ENCODE data around the gene KDELR1. TPM values are rescaled to one million over a fixed set of nuclear protein-coding genes. Genes with fewer than 3 reads are reported as not detected.

The KDELR1 gene
- total and polyA plus RNA-seq, 12 donors, result 63.4 to 201 (median 153) TPM

DNA sequence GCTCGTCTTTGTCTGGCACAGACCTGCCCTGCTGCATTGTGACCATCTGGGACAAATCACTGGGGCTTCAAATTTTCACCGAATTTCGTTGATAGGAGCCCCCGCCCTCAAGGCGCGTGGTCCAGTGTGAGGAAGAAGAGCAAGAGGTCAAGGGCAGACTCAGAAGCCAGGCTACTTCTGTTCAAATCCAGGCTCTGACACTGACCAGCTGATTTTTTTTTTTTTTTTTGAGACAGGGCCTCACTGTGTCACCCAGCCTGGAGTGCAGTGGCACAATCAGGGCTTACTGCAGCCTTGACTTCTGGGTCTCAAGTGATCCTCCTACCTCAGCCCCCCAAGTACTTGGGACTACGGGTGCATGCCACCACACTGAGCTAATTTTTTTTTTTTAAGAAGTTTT is 20.0 kb downstream of the KDELR1 start:
- no peak overlapping the region for H3K4me3 ChIP-seq
- WGBS, 4 donors, result 63 to 71% (median 70%) methylated on average over 7 of the region's 7 CpGs
- TF ChIP-seq CTCF (IDR thresholded peaks at IDR 0.05) (no peak), POLR2A (IDR thresholded peaks at IDR 0.05) (no peak)
- intact Hi-C loops (cut with DNase I), result no loop called here
- no peak overlapping the region for H3K27ac ChIP-seq
- no peaks in the 10 kb centered on the region for H3K9me3 ChIP-seq (replicated peaks in 1 of 3)
- no peak for DNase-seq
- no peaks in the 10 kb centered on the region for H3K4me1 ChIP-seq (replicated peaks in 1 of 2)
- no peaks in the 10 kb centered on the region for H3K36me3 ChIP-seq (replicated peaks in 1 of 2)
- H3K27me3 ChIP-seq, result no peaks in the 10 kb centered on the region

- no peaks in the 10 kb centered on the region for H3K27me3 ChIP-seq
- no peaks in the 10 kb centered on the region for H3K36me3 ChIP-seq (replicated peaks in 1 of 2)
- H3K9me3 ChIP-seq (replicated peaks in 1 of 3), result no peaks in the 10 kb centered on the region
- intact Hi-C loops (cut with DNase I), result no loop called here
- DNase-seq, result no peak
- H3K27ac ChIP-seq, result no peak overlapping the region
- H3K4me1 ChIP-seq (replicated peaks in 1 of 2), result no peaks in the 10 kb centered on the region
- TF ChIP-seq POLR2A (IDR thresholded peaks at IDR 0.05) (no peak), CTCF (IDR thresholded peaks at IDR 0.05) (no peak)
- H3K4me3 ChIP-seq, result no peak overlapping the region
- 71 to 90% (median 77%) methylated on average over 4 of the region's 4 CpGs for WGBS, 4 donors
Observed at GRCh38 chr19:48370955-48371354, 20.4 kb downstream of the KDELR1 start.

DNA sequence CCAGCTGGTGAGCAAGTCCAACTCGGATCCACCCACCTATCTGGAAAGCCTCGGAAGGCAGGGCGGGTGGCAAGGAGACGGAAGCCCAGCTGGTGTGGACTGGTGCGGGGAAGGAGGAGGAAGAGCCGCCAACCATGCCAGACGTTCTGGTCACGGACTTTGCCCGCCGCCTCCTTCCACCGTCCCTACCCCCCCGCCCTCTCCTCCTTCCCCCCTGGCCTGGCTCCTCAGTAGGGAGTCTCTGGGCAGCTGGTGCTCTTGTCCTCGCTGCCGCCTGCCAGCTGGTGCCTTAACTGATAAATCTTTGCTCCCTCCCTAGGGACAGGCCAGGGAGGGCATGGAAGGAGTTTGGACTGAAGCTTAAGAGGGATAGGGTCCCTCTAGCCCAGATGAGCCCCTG is 22.4 kb downstream of the KDELR1 start:
- intact Hi-C loops (cut with DNase I), result no loop called here
- no peaks in the 10 kb centered on the region for H3K9me3 ChIP-seq (replicated peaks in 1 of 3)
- TF ChIP-seq CTCF (IDR thresholded peaks at IDR 0.05), result no peak
- no peaks in the 10 kb centered on the region for H3K27me3 ChIP-seq
- H3K4me3 ChIP-seq, result no peak overlapping the region
- no peak overlapping the region for H3K27ac ChIP-seq
- no peaks in the 10 kb centered on the region for H3K36me3 ChIP-seq (replicated peaks in 1 of 2)
- DNase-seq, result no peak
- 79 to 88% (median 84%) methylated on average over 14 of the region's 14 CpGs for WGBS, 4 donors
- peaks cover 3 to 4% of the 10 kb centered on the region in 2 donors for H3K4me1 ChIP-seq (replicated peaks in 1 of 2)

- no peak overlapping the region for H3K27ac ChIP-seq
Observed at GRCh38 chr19:48367855-48368254, 23.5 kb downstream of the KDELR1 start.

DNA sequence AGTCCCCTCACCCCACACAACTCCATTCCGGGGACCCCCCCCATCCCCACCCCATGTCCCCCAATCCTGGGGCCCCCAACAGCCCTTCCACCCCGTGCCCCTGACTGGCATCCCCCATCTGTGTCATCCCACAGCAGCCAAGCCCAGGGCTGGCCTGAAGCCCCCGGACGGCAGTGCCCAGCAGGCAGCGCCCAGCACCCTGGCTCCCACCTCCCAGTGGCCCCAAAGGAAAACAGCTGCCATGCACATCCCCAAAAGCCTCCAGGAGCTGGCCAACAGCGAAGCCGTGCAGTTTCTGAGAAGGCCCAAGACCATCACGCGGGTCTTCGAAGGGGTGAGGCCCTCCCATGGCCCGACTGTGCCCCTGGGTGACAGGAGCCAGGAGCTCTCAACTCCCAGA is 25.7 kb downstream of the KDELR1 start:
- intact Hi-C loops (cut with DNase I), result no loop called here
- 72 to 96% (median 89%) methylated on average over 2 to 11 of the region's 11 CpGs for WGBS, 4 donors
- TF ChIP-seq POLR2A (IDR thresholded peaks at IDR 0.05), result no peak
- TF ChIP-seq CTCF (IDR thresholded peaks at IDR 0.05), result no peak

More at GRCh38 chr19:48367855-48368254, 23.5 kb downstream of the KDELR1 start:
- Histone ChIP-seq H3K36me3 (replicated peaks in 1 of 2) (no peaks in the 10 kb centered on the region), H3K27me3 (no peaks in the 10 kb centered on the region), H3K9me3 (replicated peaks in 1 of 3) (no peaks in the 10 kb centered on the region), H3K4me3 (no peak overlapping the region), H3K4me1 (replicated peaks in 1 of 2) (peaks cover 4 to 8% of the 10 kb centered on the region in 2 donors)
- intact Hi-C loops (cut with DNase I), result no loop called here
- 76 to 94% (median 83%) methylated on average over 4 to 5 of the region's 5 CpGs for WGBS, 4 donors
- no peak for TF ChIP-seq POLR2A (IDR thresholded peaks at IDR 0.05)
- DNase-seq, result no peak

More for the DNA sequence above, 25.7 kb downstream of the KDELR1 start:
- Histone ChIP-seq H3K4me3 (no peak overlapping the region), H3K27me3 (no peaks in the 10 kb centered on the region), H3K27ac (no peak overlapping the region), H3K9me3 (replicated peaks in 1 of 3) (no peaks in the 10 kb centered on the region), H3K36me3 (replicated peaks in 1 of 2) (no peaks in the 10 kb centered on the region), H3K4me1 (replicated peaks in 1 of 2) (peaks cover 4 to 8% of the 10 kb centered on the region in 2 donors)
- DNase-seq, result peak in 1 of 7 donors; percentile 22
